Loucy (cell line): ENCODE data around the gene SPRY4.

Experiments
- EZH2phosphoT487 ChIP-seq: fragments of 200-600 bp; IDR thresholded peaks from 2 replicates; pipeline ENCODE4 v1.6.1; 2018; ENCODE audit warnings: antibody characterized with exemption, mild to moderate bottlenecking, moderate library complexity, borderline replicate concordance
- TF ChIP-seq, protein P1 (sequence below): fragments of 200-600 bp; sonication (generic); conservative IDR thresholded peaks from 2 replicates; pipeline ENCODE4 v1.5.1; 2014; ENCODE audit warnings: mild to moderate bottlenecking, antibody characterized with exemption, low read length

DNA sequence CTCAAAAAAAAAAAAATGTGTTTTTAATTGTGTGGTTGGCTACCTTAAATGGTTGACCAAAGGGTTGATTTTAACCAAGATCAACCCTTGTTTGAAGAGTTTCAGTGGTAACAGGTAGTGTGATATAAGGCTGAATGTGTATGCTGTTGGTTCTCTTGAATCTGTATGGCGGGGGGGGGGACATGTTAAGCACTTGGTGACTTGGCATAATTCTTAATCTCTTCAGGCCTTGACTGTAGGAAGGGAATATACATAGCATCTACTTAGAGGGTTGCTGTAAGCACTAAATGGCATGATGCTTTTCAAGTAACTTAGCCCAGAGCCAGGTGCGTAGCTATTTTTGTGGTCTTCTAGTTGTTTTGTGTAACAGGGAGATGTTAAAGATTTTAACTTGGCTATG, 5.6 kb upstream of the SPRY4 start:
- TF ChIP-seq, protein P1, sequence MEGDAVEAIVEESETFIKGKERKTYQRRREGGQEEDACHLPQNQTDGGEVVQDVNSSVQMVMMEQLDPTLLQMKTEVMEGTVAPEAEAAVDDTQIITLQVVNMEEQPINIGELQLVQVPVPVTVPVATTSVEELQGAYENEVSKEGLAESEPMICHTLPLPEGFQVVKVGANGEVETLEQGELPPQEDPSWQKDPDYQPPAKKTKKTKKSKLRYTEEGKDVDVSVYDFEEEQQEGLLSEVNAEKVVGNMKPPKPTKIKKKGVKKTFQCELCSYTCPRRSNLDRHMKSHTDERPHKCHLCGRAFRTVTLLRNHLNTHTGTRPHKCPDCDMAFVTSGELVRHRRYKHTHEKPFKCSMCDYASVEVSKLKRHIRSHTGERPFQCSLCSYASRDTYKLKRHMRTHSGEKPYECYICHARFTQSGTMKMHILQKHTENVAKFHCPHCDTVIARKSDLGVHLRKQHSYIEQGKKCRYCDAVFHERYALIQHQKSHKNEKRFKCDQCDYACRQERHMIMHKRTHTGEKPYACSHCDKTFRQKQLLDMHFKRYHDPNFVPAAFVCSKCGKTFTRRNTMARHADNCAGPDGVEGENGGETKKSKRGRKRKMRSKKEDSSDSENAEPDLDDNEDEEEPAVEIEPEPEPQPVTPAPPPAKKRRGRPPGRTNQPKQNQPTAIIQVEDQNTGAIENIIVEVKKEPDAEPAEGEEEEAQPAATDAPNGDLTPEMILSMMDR = no peak
- TF ChIP-seq EZH2phosphoT487 = no peak
